Tracheal epithelial cell (primary cell): ENCODE results near the gene EXO1. TPM values are rescaled to one million over a fixed set of nuclear protein-coding genes. Genes with fewer than 3 reads are reported as not detected.

Experiments
- total RNA-seq: library from RNA; depleted of rRNA; stranded (reverse); fragments of >200 nt; gene quantifications from 2 replicates; pipeline ENCODE4 v1.2.1, GENCODE V29; 2014

EXO1 gene
- total RNA-seq = 0.64 and 1.9 TPM in 2 replicates

GRCh38 chr1:241847796-241848685 lies at the start of gene EXO1:
EXO1 (plus strand) TSS chr1:241848204; CDS start chr1:241850426, 2,222 bp downstream.

Other genes starting within 250 kb of the EXO1 start
- 7.7 and 14.2 TPM in 2 replicates for gene CHML, start 207.8 kb upstream of the EXO1 start, total RNA-seq
- gene OPN3, start 207.8 kb upstream of the EXO1 start, total RNA-seq = 36.0 and 39.8 TPM in 2 replicates
- gene WDR64, start 195.9 kb upstream of the EXO1 start, total RNA-seq = not detected in 2 replicates
- gene BECN2, start 109.6 kb downstream of the EXO1 start, total RNA-seq = not detected in 2 replicates
- not detected in 2 replicates for gene MAP1LC3C, start 150.9 kb downstream of the EXO1 start, total RNA-seq